Stimulated activated CD4-positive, alpha-beta T cell treated with anti-CD3 and anti-CD28 coated beads, Interleukin-12 subunit alpha, Interleukin-12 subunit beta, amount 100 ng/mL, for 4 hours (primary cell): Measurements from ENCODE around the gene MTR.
"Not testable (repeated sequence)": the region's sequence is repeated elsewhere in the genome, so short reads cannot be mapped to it uniquely, and the experiment has no call there.

Source experiments
- DNase-seq: peaks from one replicate; pipeline ENCODE4 v3.0.0-alpha.2; 2020

Gene MTR

GRCh38 chr1:236835491-236835890 is 40.4 kb downstream of the MTR start:
- no peak for DNase-seq

- no peak for DNase-seq
These were observed 41.1 kb downstream of the MTR start for GRCh38 chr1:236836157-236836556.

- DNase-seq = no peak
These were observed 42.0 kb downstream of the MTR start for GRCh38 chr1:236837115-236837514.

- DNase-seq = no peak
These were observed 42.8 kb downstream of the MTR start for GRCh38 chr1:236837897-236838296.

GRCh38 chr1:236841341-236841740 is 46.2 kb downstream of the MTR start:
- DNase-seq = no peak

GRCh38 chr1:236844499-236845271 is 49.6 kb downstream of the MTR start:
- no peak for DNase-seq

- no peak for DNase-seq
These were observed 50.7 kb downstream of the MTR start for GRCh38 chr1:236845830-236846229.

GRCh38 chr1:236848274-236848923 is 53.3 kb downstream of the MTR start:
- DNase-seq = no peak

- DNase-seq = no peak
These were observed 55.2 kb downstream of the MTR start for GRCh38 chr1:236850077-236850979.

GRCh38 chr1:236851871-236852270 is 56.8 kb downstream of the MTR start:
- no peak for DNase-seq

- no peak for DNase-seq
These were observed 59.0 kb downstream of the MTR start for GRCh38 chr1:236853921-236854604.

GRCh38 chr1:236854605-236854983 is 59.5 kb downstream of the MTR start:
- no peak for DNase-seq

- DNase-seq = not testable (repeated sequence)
These were observed 61.6 kb downstream of the MTR start for GRCh38 chr1:236856649-236857048.

- no peak for DNase-seq
These were observed 63.1 kb downstream of the MTR start for GRCh38 chr1:236858165-236858564.

GRCh38 chr1:236860101-236860500 is 65.0 kb downstream of the MTR start:
- DNase-seq = no peak

GRCh38 chr1:236860674-236861073 is 65.6 kb downstream of the MTR start:
- no peak for DNase-seq

GRCh38 chr1:236861560-236862218 is 66.6 kb downstream of the MTR start:
- no peak for DNase-seq

GRCh38 chr1:236862219-236862591 is 67.1 kb downstream of the MTR start:
- no peak for DNase-seq

- DNase-seq = no peak
These were observed 67.6 kb downstream of the MTR start for GRCh38 chr1:236862615-236863211.

GRCh38 chr1:236864211-236864610 is 69.1 kb downstream of the MTR start:
- DNase-seq = no peak

GRCh38 chr1:236864996-236865817 is 70.1 kb downstream of the MTR start:
- no peak for DNase-seq
